ENCODE results near the gene ZNF436. TPM values are rescaled to one million over a fixed set of nuclear protein-coding genes. Genes with fewer than 3 reads are reported as not detected.

Gene ZNF436
- total and polyA plus RNA-seq, 2 of the 13 experiments (the other 11 are each of a cell fraction or from before 2014, with no cell fraction given) = 4.3 to 9.9 TPM

DNA sequence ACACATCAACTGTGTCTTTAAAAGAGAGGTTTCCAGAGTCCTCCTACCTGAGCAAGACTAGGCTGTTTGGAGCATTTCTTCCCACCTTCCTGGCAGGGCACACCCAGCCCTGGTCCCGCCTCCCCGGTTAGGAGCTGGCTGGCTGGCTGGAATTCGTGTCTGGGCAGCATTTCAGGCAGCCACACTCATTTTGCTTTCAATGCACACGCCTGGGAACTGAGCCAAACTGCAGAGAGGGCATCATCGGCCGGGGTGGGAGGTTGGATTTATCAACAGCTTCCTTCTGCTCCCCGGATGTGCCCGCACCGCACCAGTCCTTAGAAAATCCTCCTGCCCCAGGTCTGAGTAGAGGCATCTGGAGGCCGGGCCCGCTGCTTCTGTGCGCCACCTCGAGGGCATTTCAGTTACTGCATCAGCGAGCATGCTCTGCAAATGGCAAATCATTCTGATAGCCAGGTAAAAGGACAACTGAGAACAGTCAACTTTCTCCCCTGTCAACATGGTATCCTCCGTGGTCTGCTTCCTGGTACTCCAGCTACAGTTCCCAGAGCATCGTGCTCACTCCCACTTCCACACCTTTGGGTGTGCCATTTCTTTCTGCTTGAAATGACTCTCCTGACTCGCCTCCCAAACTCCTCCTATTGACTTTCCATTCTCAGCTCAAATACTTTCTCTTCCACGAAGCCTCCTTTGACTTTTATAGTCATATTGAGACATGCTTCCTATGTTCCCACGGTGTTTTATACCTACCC, 34.3 kb upstream of the ZNF436 start (continued):
- TF ChIP-seq, protein P1, sequence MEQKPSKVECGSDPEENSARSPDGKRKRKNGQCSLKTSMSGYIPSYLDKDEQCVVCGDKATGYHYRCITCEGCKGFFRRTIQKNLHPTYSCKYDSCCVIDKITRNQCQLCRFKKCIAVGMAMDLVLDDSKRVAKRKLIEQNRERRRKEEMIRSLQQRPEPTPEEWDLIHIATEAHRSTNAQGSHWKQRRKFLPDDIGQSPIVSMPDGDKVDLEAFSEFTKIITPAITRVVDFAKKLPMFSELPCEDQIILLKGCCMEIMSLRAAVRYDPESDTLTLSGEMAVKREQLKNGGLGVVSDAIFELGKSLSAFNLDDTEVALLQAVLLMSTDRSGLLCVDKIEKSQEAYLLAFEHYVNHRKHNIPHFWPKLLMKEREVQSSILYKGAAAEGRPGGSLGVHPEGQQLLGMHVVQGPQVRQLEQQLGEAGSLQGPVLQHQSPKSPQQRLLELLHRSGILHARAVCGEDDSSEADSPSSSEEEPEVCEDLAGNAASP (CRISPR knock-in tag; IDR thresholded peaks at IDR 0.05; ENCODE audit: borderline replicate concordance) = no peak
- TF ChIP-seq SMC3 (IDR thresholded peaks at IDR 0.05; ENCODE audit: low read length) = peak; percentile 73
- TF ChIP-seq, protein P2, sequence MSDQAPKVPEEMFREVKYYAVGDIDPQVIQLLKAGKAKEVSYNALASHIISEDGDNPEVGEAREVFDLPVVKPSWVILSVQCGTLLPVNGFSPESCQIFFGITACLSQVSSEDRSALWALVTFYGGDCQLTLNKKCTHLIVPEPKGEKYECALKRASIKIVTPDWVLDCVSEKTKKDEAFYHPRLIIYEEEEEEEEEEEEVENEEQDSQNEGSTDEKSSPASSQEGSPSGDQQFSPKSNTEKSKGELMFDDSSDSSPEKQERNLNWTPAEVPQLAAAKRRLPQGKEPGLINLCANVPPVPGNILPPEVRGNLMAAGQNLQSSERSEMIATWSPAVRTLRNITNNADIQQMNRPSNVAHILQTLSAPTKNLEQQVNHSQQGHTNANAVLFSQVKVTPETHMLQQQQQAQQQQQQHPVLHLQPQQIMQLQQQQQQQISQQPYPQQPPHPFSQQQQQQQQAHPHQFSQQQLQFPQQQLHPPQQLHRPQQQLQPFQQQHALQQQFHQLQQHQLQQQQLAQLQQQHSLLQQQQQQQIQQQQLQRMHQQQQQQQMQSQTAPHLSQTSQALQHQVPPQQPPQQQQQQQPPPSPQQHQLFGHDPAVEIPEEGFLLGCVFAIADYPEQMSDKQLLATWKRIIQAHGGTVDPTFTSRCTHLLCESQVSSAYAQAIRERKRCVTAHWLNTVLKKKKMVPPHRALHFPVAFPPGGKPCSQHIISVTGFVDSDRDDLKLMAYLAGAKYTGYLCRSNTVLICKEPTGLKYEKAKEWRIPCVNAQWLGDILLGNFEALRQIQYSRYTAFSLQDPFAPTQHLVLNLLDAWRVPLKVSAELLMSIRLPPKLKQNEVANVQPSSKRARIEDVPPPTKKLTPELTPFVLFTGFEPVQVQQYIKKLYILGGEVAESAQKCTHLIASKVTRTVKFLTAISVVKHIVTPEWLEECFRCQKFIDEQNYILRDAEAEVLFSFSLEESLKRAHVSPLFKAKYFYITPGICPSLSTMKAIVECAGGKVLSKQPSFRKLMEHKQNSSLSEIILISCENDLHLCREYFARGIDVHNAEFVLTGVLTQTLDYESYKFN (CRISPR knock-in tag; conservative IDR thresholded peaks at IDR 0.05) = no peak
- TF ChIP-seq, protein P3, sequence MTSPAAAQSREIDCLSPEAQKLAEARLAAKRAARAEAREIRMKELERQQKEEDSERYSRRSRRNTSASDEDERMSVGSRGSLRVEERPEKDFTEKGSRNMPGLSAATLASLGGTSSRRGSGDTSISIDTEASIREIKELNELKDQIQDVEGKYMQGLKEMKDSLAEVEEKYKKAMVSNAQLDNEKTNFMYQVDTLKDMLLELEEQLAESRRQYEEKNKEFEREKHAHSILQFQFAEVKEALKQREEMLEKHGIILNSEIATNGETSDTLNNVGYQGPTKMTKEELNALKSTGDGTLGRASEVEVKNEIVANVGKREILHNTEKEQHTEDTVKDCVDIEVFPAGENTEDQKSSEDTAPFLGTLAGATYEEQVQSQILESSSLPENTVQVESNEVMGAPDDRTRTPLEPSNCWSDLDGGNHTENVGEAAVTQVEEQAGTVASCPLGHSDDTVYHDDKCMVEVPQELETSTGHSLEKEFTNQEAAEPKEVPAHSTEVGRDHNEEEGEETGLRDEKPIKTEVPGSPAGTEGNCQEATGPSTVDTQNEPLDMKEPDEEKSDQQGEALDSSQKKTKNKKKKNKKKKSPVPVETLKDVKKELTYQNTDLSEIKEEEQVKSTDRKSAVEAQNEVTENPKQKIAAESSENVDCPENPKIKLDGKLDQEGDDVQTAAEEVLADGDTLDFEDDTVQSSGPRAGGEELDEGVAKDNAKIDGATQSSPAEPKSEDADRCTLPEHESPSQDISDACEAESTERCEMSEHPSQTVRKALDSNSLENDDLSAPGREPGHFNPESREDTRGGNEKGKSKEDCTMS (CRISPR knock-in tag; conservative IDR thresholded peaks at IDR 0.05) = no peak
- 0 out of 2 replicates have a peak, but pooled peaks have one; percentile 19 for TF ChIP-seq GATAD2A (CRISPR knock-in tag; IDR thresholded peaks at IDR 0.05)
- no peak for TF ChIP-seq ZNF644 (CRISPR knock-in tag; IDR thresholded peaks at IDR 0.05; ENCODE audit: low read depth)
- no peak for TF ChIP-seq PHB2 (IDR thresholded peaks at IDR 0.05; ENCODE audit: partially characterized antibody)
- no peak for TF ChIP-seq SPEN (CRISPR knock-in tag; IDR thresholded peaks at IDR 0.05; ENCODE audit: low read depth)
- TF ChIP-seq RAD51 (IDR thresholded peaks at IDR 0.05; ENCODE audit: borderline replicate concordance) = no peak
- no peak for TF ChIP-seq ZNF878 (CRISPR knock-in tag; IDR thresholded peaks at IDR 0.05)
- TF ChIP-seq, protein P4, sequence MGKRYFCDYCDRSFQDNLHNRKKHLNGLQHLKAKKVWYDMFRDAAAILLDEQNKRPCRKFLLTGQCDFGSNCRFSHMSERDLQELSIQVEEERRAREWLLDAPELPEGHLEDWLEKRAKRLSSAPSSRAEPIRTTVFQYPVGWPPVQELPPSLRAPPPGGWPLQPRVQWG (CRISPR knock-in tag; IDR thresholded peaks at IDR 0.05; ENCODE audit: borderline replicate concordance, low read depth) = no peak
- no peak for TF ChIP-seq ZNF747 (CRISPR knock-in tag; IDR thresholded peaks at IDR 0.05; ENCODE audit: borderline replicate concordance)
- no peak for TF ChIP-seq NONO (IDR thresholded peaks at IDR 0.05)
- no peak for TF ChIP-seq NONO (CRISPR knock-in tag; conservative IDR thresholded peaks at IDR 0.05)
- TF ChIP-seq CBX5 (CRISPR knock-in tag; IDR thresholded peaks at IDR 0.05; ENCODE audit: borderline replicate concordance) = no peak
- no peak for TF ChIP-seq HOXD1 (CRISPR knock-in tag; IDR thresholded peaks at IDR 0.05)
- TF ChIP-seq, protein P5, sequence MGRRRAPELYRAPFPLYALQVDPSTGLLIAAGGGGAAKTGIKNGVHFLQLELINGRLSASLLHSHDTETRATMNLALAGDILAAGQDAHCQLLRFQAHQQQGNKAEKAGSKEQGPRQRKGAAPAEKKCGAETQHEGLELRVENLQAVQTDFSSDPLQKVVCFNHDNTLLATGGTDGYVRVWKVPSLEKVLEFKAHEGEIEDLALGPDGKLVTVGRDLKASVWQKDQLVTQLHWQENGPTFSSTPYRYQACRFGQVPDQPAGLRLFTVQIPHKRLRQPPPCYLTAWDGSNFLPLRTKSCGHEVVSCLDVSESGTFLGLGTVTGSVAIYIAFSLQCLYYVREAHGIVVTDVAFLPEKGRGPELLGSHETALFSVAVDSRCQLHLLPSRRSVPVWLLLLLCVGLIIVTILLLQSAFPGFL (CRISPR knock-in tag; IDR thresholded peaks at IDR 0.05) = no peak
- TF ChIP-seq ZSCAN9 (CRISPR knock-in tag; IDR thresholded peaks at IDR 0.05; ENCODE audit: borderline replicate concordance) = no peak
- TF ChIP-seq ELF1 (CRISPR knock-in tag; IDR thresholded peaks at IDR 0.05) = peak; percentile 28; the same call in 1 of the 2 replicates
- no peak for TF ChIP-seq ZNF501 (CRISPR knock-in tag; IDR thresholded peaks at IDR 0.05)

Data from HepG2 (cell line).